ENCODE data around the gene THRAP3.

DNA sequence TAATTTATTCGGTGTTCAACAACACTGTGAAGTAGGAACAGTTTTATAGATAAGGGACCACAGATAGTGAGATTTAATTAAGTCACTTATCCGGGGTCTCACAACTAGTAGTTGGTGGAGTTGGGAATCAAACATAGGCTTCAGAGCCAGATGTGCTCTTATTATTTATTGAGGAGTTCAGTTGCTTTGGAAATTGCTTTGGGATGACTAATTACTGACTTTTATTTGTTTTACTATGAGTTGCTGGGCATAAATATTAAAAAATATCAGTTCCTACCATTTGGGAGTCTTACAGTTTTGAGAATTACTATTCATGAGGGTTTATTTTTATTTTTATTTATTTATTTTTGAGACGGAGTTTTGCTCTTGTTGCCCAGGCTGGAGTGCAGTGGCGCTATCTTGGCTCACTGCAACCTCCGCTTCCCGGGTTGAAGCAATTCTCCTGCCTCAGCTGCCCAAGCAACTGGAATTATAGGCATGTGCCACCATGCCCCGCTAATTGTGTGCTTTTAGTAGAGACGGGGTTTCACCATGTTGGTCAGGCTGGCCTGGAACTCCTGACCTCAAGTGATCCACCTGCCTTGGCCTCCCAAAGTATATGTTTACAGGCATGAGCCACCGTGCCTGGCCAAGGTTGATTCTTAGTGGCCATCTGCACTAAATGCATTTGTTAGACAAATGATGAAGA is 27.7 kb downstream of the THRAP3 start:
- TF ChIP-seq, protein P1, sequence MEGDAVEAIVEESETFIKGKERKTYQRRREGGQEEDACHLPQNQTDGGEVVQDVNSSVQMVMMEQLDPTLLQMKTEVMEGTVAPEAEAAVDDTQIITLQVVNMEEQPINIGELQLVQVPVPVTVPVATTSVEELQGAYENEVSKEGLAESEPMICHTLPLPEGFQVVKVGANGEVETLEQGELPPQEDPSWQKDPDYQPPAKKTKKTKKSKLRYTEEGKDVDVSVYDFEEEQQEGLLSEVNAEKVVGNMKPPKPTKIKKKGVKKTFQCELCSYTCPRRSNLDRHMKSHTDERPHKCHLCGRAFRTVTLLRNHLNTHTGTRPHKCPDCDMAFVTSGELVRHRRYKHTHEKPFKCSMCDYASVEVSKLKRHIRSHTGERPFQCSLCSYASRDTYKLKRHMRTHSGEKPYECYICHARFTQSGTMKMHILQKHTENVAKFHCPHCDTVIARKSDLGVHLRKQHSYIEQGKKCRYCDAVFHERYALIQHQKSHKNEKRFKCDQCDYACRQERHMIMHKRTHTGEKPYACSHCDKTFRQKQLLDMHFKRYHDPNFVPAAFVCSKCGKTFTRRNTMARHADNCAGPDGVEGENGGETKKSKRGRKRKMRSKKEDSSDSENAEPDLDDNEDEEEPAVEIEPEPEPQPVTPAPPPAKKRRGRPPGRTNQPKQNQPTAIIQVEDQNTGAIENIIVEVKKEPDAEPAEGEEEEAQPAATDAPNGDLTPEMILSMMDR (conservative IDR thresholded peaks at IDR 0.05; ENCODE audit: low read depth, low read length): no peak
- no peak for TF ChIP-seq EZH2 (IDR thresholded peaks at IDR 0.05; ENCODE audit: borderline replicate concordance, low read depth, low read length, poor library complexity, severe bottlenecking)
